ENCODE results near the gene MSL2. TPM values are rescaled to one million over a fixed set of nuclear protein-coding genes. Genes with fewer than 3 reads are reported as not detected.

MSL2 gene
- total and polyA plus RNA-seq, 2 of the 8 experiments (the other 6 are each of a cell fraction or from before 2014, with no cell fraction given) = 9.1 to 41.8 TPM

- no peak overlapping the region for H2BK5ac ChIP-seq (ENCODE audit: low read depth, low read length)
- no peaks in the 10 kb centered on the region for H3K27me3 ChIP-seq (replicated peaks in 1 of 4; ENCODE audit: control insufficient read depth in 3 of 4, extremely low read depth in 1 of 4, insufficient read depth in 3 of 4, low read length in 3 of 4)
- no peak overlapping the region for H3K4me2 ChIP-seq (ENCODE audit: insufficient read depth in 1 of 2, low read depth in 2 of 2, low read length in 2 of 2)
- H3K14ac ChIP-seq (ENCODE audit: insufficient read length) = no peak overlapping the region
- no peak overlapping the region for H3K9ac ChIP-seq (replicated peaks in 1 of 4; ENCODE audit: extremely low read depth in 1 of 4, low read depth in 3 of 4, low read length in 3 of 4)
- H2BK20ac ChIP-seq (ENCODE audit: low read length) = no peak overlapping the region
- no peak overlapping the region for H2AFZ ChIP-seq (ENCODE audit: low read length)
- H4K91ac ChIP-seq (replicated peaks; ENCODE audit: insufficient read length, low read length) = no peak overlapping the region
- peaks cover 0 to 20% (median 12%) of the 10 kb centered on the region in 4 experiments; a peak in 7 of 8 replicates for H3K36me3 ChIP-seq (ENCODE audit: control insufficient read depth in 2 of 4, insufficient read depth in 4 of 4, low read length in 3 of 4)
- no peak overlapping the region; the same call in 1 of the 2 replicates for H4K8ac ChIP-seq (ENCODE audit: extremely low read depth, insufficient read depth, low read length)
- no peak overlapping the region for H2BK15ac ChIP-seq (ENCODE audit: low read length)
- no peaks in the 10 kb centered on the region for H3K4me1 ChIP-seq (replicated peaks in 1 of 4; ENCODE audit: control insufficient read depth in 3 of 4, insufficient read depth in 4 of 4, low read length in 3 of 4)
- FAIRE-seq (no peak), DNase-seq (ENCODE audit: low read depth in 1 of 2, low spot score in 2 of 2) (no peak)
- no peak overlapping the region for H4K5ac ChIP-seq (ENCODE audit: insufficient read length, low read depth, low read length)
- H3K4ac ChIP-seq (replicated peaks; ENCODE audit: insufficient read length, low read depth, low read length) = no peak overlapping the region
- no peaks in the 10 kb centered on the region for H3K23me2 ChIP-seq (ENCODE audit: low read depth, low read length)
- no peak overlapping the region for H3K56ac ChIP-seq (replicated peaks; ENCODE audit: insufficient read length, low read depth, low read length)
- H3K9me3 ChIP-seq (ENCODE audit: insufficient read depth in 2 of 2, low read depth in 1 of 2, low read length in 1 of 2) = no peaks in the 10 kb centered on the region
- H3K79me2 ChIP-seq (ENCODE audit: control insufficient read depth in 1 of 2, insufficient read depth in 2 of 2, low read length in 2 of 2) = peaks cover 5 to 62% of the 10 kb centered on the region in 2 experiments; a peak in 3 of 4 replicates
- CTCF ChIA-PET (ENCODE audit: partially characterized antibody) = interaction anchor here (0.7 to 1.1 kb wide), 2 partner anchors 38 to 414 kb away, joined by 4 to 5 read pairs; no protein-coding TSS in a partner anchor
- H3K27ac ChIP-seq (ENCODE audit: low read depth, low read length) = no peak overlapping the region
- H3K4me3 ChIP-seq (ENCODE audit: extremely low read depth in 1 of 4, insufficient read depth in 2 of 4, low read depth in 3 of 4, low read length in 4 of 4) = no peak overlapping the region
- no peak overlapping the region for H2AK5ac ChIP-seq (ENCODE audit: low read depth, low read length)
- POLR2A ChIA-PET (ENCODE audit: partially characterized antibody) = interaction anchor here (1.0 kb wide), 2 partner anchors 37 to 45 kb away, joined by 3 read pairs; partner anchors contain the start of gene MSL2
- no peak overlapping the region for H3K23ac ChIP-seq (ENCODE audit: insufficient read length)
- peaks cover 3% of the 10 kb centered on the region; the same call in 1 of the 2 replicates for H3K79me1 ChIP-seq (ENCODE audit: low read depth, low read length)
- no peak overlapping the region for H2BK120ac ChIP-seq (replicated peaks; ENCODE audit: low read depth, low read length)
- H3K18ac ChIP-seq (ENCODE audit: extremely low read depth, low read length) = no peak overlapping the region
- H2BK12ac ChIP-seq (ENCODE audit: low read depth, low read length) = no peak overlapping the region
- 95% methylated on average over 10 of the region's 10 CpGs; no CpG with 5 or more reads in 1 of the 2 experiments for WGBS, 2 experiments (ENCODE audit: extremely low coverage in 1 of 2, insufficient coverage in 1 of 2, insufficient read length in 1 of 2, insufficient replicate concordance in 2 of 2, low coverage in 1 of 2, low lambda C conversion rate in 2 of 2, missing lambda C conversion rate in 1 of 2)
- TF ChIP-seq CHD2 (IDR thresholded peaks at IDR 0.05; ENCODE audit: low read length) (no peak), RNF2 (IDR thresholded peaks at IDR 0.05; ENCODE audit: borderline replicate concordance, low read depth, low read length, missing control alignments, poor library complexity, severe bottlenecking) (no peak), HDAC6 (IDR thresholded peaks at IDR 0.05; ENCODE audit: low read depth, low read length) (no peak), HDAC2 (IDR thresholded peaks at IDR 0.05; ENCODE audit: borderline replicate concordance in 1 of 2, low read depth in 2 of 2, low read length in 2 of 2) (no peak), PHF8 (conservative IDR thresholded peaks at IDR 0.05; ENCODE audit: low read depth, low read length) (no peak), TEAD4 (IDR thresholded peaks at IDR 0.05; ENCODE audit: low read depth, low read length) (no peak)
- H4K20me1 ChIP-seq (replicated peaks in 1 of 2; ENCODE audit: control insufficient read depth in 1 of 2, insufficient read depth in 2 of 2, low read length in 2 of 2) = peaks cover 7 to 17% of the 10 kb centered on the region in 2 experiments
Measured at GRCh38 chr3:136151219-136151618, 44.9 kb downstream of the MSL2 start.
